Frontal cortex (tissue), 4 donors: Measurements from ENCODE around the gene RASGRP4. TPM values are rescaled to one million over a fixed set of nuclear protein-coding genes. Genes with fewer than 3 reads are reported as not detected.
A peak's percentile ranks its signal among the peaks of the same experiment; 100 is the strongest.
"Not testable (repeated sequence)": the region's sequence is repeated elsewhere in the genome, so short reads cannot be mapped to it uniquely, and the experiment has no call there.

Experiments used
- DNase-seq, 2 donors: peaks; one replicate each; pipeline ENCODE4 v3.0.0; 2012; ENCODE audit warnings: low spot score in 2 of 2
- FAIRE-seq: peaks from 2 replicates; lab custom pipeline; 2012; peaks lifted over from hg19 to GRCh38; lab: Jason Lieb, UNC
- total RNA-seq: library from RNA; depleted of rRNA; stranded (reverse); fragments of >200 nt; gene quantifications from one replicate; pipeline ENCODE4 v1.2.3, GENCODE V29; 2014
- donor health status: control.
- donor health status: control.
- donor health status: control.

The RASGRP4 gene
- total RNA-seq, 1 donor from 2014 or later, result under 0.01 TPM

- no peak for DNase-seq
- no peak for FAIRE-seq
Observed at GRCh38 chr19:38377052-38377451, 49.0 kb downstream of the RASGRP4 start.

- no peak for DNase-seq
- FAIRE-seq, result no peak
Observed at GRCh38 chr19:38376576-38376975, 49.4 kb downstream of the RASGRP4 start.

- no peak for DNase-seq
Observed at GRCh38 chr19:38375748-38376147, 50.3 kb downstream of the RASGRP4 start.

GRCh38 chr19:38375098-38375493, 50.9 kb downstream of the RASGRP4 start:
- FAIRE-seq (no peak), DNase-seq (no peak)

More at GRCh38 chr19:38375748-38376147, 50.3 kb downstream of the RASGRP4 start:
- FAIRE-seq, result no peak

GRCh38 chr19:38374332-38375097, 51.5 kb downstream of the RASGRP4 start, which contains the start of gene PSMD8:
Gene PSMD8 (plus strand): TSS chr19:38374571. CDS start chr19:38374602, 31 bp downstream.
- DNase-seq (peak; percentile 99), FAIRE-seq (peak; percentile 97)

- no peak for DNase-seq
- FAIRE-seq, result no peak
Observed at GRCh38 chr19:38373907-38374331, 52.1 kb downstream of the RASGRP4 start.

- FAIRE-seq, result no peak
- no peak for DNase-seq
Observed at GRCh38 chr19:38371081-38371480, 54.9 kb downstream of the RASGRP4 start.

- DNase-seq (no peak), FAIRE-seq (no peak)
Observed at GRCh38 chr19:38370299-38370698, 55.7 kb downstream of the RASGRP4 start.

- DNase-seq, result no peak
- FAIRE-seq, result no peak
Observed at GRCh38 chr19:38369584-38369983, 56.4 kb downstream of the RASGRP4 start.

- DNase-seq, result no peak
- FAIRE-seq, result no peak
Observed at GRCh38 chr19:38367041-38367440, 59.0 kb downstream of the RASGRP4 start.

GRCh38 chr19:38362946-38363688, 62.9 kb downstream of the RASGRP4 start:
- FAIRE-seq, DNase-seq: not testable (repeated sequence)

- DNase-seq (peak in 1 of 2 donors; percentile 60), FAIRE-seq (no peak)
Observed at GRCh38 chr19:38362076-38362945, 63.7 kb downstream of the RASGRP4 start.

GRCh38 chr19:38361633-38362075, 64.4 kb downstream of the RASGRP4 start:
- DNase-seq (peak; percentile 66 to 81), FAIRE-seq (no peak)

GRCh38 chr19:38360839-38361631, 65.0 kb downstream of the RASGRP4 start:
- FAIRE-seq (no peak), DNase-seq (no peak)

- no peak for DNase-seq
- FAIRE-seq, result no peak
Observed at GRCh38 chr19:38360351-38360750, 65.7 kb downstream of the RASGRP4 start.

GRCh38 chr19:38359242-38360021, 66.6 kb downstream of the RASGRP4 start:
- FAIRE-seq, result no peak
- DNase-seq, result no peak
